Cardiac muscle cell (in vitro differentiated cells and primary cell): ENCODE measurements around the gene RNASE9. TPM values are rescaled to one million over a fixed set of nuclear protein-coding genes. Genes with fewer than 3 reads are reported as not detected.
"Not testable (repeated sequence)": the region's sequence is repeated elsewhere in the genome, so short reads cannot be mapped to it uniquely, and the experiment has no call there.

Source experiments
- DNase-seq, 2 donors: peaks; one replicate each; pipeline versions ENCODE4 v3.0.0 to v3.0.0-alpha.2; 2010 to 2017; ENCODE audit warnings: low read depth in 1 of 2, low spot score in 1 of 2
- H3K27ac ChIP-seq: fragments of 200-600 bp; sonication (generic); 2 replicates; pipeline ENCODE4 v1.5.1; 2016
- H3K27me3 ChIP-seq: fragments of 200-600 bp; sonication (generic); 2 replicates; pipeline ENCODE4 v1.6.0; 2016; ENCODE audit warnings: control low read depth
- H3K36me3 ChIP-seq: fragments of 200-600 bp; sonication (generic); 2 replicates; pipeline ENCODE4 v1.5.1; 2016; ENCODE audit warnings: control low read depth
- H3K4me1 ChIP-seq: fragments of 200-600 bp; sonication (generic); 2 replicates; pipeline ENCODE4 v1.8.1; 2017; ENCODE audit warnings: low read depth, mild to moderate bottlenecking, mixed run types
- H3K4me3 ChIP-seq: fragments of 200-600 bp; sonication (generic); 2 replicates; pipeline ENCODE4 v1.5.1; 2016; ENCODE audit warnings: mild to moderate bottlenecking
- H3K9me3 ChIP-seq: fragments of 200-600 bp; sonication (generic); 2 replicates; pipeline ENCODE4 v1.5.1; 2017; ENCODE audit warnings: low read depth, mild to moderate bottlenecking, control low read depth
- polyA plus RNA-seq: library from polyadenylated mRNA; unstranded; fragments of >200 nt; fragmentation: Nextera tagmentation; extraction: Ambion mirVana; gene quantifications from 2 replicates; pipeline ENCODE4 v1.2.1, GENCODE V29; 2016
- total RNA-seq: library from RNA; depleted of rRNA; stranded (reverse); fragments of >200 nt; gene quantifications from 2 replicates; pipeline ENCODE4 v1.2.3, GENCODE V29; 2016
- TF ChIP-seq, protein P1 (sequence below): IDR thresholded peaks from 2 replicates; pipeline ENCODE4 v1.5.1; 2012; ENCODE audit warnings: low read depth, mild to moderate bottlenecking, low read length

The RNASE9 gene
- total and polyA plus RNA-seq, 2 experiments from 2014 or later = not detected

DNA sequence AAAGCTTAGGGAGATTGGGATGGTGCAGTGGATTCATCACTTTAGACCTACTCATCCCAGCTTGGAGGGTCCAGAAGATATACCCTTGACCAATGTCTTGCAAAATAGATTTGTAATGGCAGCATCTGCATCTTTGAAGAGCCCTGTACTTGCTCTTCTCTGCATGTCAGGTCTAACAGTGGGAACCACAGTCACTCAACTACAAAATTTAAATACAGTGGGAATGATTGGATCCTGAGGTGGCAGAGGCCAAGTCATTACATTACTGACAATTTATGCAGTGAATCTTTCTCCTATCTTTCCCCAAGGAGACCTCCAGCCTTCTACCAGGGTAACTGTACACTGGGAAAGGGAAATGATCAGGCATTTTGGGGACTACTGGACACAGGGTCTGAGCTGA lies 8.2 kb upstream of the RNASE9 start:
- DNase-seq = no peak
- Histone ChIP-seq H3K27ac (no peak overlapping the region), H3K9me3 (no peaks in the 10 kb centered on the region), H3K4me1 (no peaks in the 10 kb centered on the region), H3K36me3 (no peaks in the 10 kb centered on the region), H3K4me3 (no peak overlapping the region), H3K27me3 (no peaks in the 10 kb centered on the region)
- TF ChIP-seq, protein P1, sequence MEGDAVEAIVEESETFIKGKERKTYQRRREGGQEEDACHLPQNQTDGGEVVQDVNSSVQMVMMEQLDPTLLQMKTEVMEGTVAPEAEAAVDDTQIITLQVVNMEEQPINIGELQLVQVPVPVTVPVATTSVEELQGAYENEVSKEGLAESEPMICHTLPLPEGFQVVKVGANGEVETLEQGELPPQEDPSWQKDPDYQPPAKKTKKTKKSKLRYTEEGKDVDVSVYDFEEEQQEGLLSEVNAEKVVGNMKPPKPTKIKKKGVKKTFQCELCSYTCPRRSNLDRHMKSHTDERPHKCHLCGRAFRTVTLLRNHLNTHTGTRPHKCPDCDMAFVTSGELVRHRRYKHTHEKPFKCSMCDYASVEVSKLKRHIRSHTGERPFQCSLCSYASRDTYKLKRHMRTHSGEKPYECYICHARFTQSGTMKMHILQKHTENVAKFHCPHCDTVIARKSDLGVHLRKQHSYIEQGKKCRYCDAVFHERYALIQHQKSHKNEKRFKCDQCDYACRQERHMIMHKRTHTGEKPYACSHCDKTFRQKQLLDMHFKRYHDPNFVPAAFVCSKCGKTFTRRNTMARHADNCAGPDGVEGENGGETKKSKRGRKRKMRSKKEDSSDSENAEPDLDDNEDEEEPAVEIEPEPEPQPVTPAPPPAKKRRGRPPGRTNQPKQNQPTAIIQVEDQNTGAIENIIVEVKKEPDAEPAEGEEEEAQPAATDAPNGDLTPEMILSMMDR = no peak

DNA sequence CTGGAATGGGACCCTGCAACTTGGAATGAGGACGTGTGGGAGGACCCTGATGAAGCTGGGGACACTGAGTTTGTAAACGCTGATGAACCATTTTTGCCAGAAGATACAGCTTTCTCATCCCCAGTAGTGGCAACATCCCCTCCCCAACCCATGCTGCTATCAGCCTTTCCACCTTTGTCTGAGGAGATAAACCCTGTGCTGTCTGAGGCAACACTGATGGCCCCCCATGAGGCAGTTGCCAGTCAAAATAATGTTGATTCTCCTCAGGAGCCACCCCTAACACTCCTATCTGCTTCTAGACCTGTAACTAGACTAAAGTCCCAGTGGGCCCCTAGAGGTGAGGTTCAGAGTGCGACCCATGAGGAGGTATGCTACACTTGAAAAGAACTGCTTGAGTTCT lies 7.5 kb upstream of the RNASE9 start:
- Histone ChIP-seq H3K27me3 (no peaks in the 10 kb centered on the region), H3K27ac (no peak overlapping the region), H3K36me3 (no peaks in the 10 kb centered on the region), H3K9me3 (no peaks in the 10 kb centered on the region), H3K4me1 (no peaks in the 10 kb centered on the region), H3K4me3 (no peak overlapping the region)
- no peak for DNase-seq
- TF ChIP-seq, protein P1 = no peak

DNA sequence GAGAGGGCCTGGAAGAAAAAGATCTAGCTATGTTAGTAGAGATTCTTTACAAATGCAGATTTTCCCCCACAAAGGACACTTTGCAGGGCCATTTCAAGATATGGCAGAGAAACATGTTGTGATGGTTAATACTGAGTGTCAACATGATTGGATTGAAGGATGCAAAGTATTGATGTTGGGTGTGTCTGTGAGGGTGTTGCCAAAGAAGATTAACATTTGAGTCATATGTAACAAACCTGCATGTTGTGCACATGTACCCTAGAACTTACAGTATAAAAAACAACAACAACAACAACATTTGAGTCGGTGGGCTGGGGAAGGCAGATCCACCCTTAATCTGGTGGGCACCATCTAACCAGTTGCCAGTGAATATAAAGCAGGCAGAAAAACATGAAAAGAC lies 6.4 kb upstream of the RNASE9 start:
- H3K27ac ChIP-seq, H3K9me3 ChIP-seq, H3K4me1 ChIP-seq, H3K4me3 ChIP-seq, H3K27me3 ChIP-seq, DNase-seq, H3K36me3 ChIP-seq: not testable (repeated sequence)

DNA sequence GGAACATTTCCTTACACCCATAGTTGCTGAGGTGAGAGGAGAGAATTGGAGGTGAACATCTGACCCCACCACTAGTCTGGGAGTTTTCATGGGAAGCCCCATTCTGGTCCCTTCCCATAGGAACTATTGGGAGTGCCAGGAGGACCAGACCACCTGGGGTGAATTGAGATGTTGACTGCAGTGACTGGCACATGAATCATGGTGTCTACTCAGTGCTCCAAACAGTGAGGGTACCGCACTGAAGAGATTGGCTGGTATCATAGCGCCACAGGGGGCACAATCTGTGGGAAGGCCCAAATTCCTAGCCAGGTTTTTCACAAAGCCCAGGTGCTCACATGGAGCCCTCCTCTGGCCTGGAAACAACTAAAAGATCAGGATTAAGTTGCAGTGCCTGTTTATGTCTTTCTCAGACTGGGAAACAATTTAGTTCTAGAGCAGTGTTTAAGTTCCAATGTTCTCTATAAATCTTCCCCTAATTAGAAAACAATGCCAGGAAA lies 3.7 kb upstream of the RNASE9 start:
- no peak for DNase-seq
- peaks cover 3% of the 10 kb centered on the region for H3K4me1 ChIP-seq

GRCh38 chr14:20563971-20564370 lies 3.1 kb upstream of the RNASE9 start:
- Histone ChIP-seq H3K4me3 (no peak overlapping the region), H3K36me3 (no peaks in the 10 kb centered on the region), H3K27me3 (no peaks in the 10 kb centered on the region), H3K9me3 (no peaks in the 10 kb centered on the region), H3K4me1 (peaks cover 9% of the 10 kb centered on the region), H3K27ac (no peak overlapping the region)
- TF ChIP-seq, protein P1 = no peak
- no peak for DNase-seq

More for the DNA sequence above, 3.7 kb upstream of the RNASE9 start:
- Histone ChIP-seq H3K27ac (no peak overlapping the region), H3K27me3 (no peaks in the 10 kb centered on the region), H3K4me3 (no peak overlapping the region), H3K9me3 (no peaks in the 10 kb centered on the region), H3K36me3 (no peaks in the 10 kb centered on the region)
- TF ChIP-seq, protein P1 = no peak

DNA sequence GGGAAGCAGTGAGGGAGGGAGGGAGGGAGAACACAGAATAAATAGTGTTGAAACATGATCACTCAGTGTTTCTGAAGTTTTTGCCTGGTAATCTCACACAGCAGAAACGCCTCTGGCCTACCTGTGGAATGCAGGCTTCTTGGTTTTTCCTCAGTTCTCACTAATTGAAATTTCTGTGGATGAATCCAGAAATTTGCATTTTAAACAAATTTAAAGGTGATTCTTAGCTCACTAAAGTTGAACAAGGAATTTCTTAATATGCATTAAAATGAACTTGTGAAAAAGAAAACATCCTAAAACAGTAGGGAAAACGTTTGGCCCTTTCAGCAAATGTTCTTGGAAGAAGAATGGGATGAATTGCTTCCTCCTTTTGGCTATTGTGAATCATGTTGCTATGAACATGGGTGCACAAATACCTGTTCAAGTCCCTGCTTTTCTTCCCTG lies 1.4 kb downstream of the RNASE9 start:
- TF ChIP-seq, protein P1 = no peak
- Histone ChIP-seq H3K27ac (peak overlapping the region; percentile 97), H3K4me1 (peaks cover 36% of the 10 kb centered on the region), H3K36me3 (no peaks in the 10 kb centered on the region), H3K27me3 (no peaks in the 10 kb centered on the region), H3K4me3 (no peak overlapping the region), H3K9me3 (no peaks in the 10 kb centered on the region)
- no peak for DNase-seq
